ENCODE measurements around the gene SPP1. TPM values are rescaled to one million over a fixed set of nuclear protein-coding genes. Genes with fewer than 3 reads are reported as not detected.

Gene SPP1
- total RNA-seq, 1 experiment from 2014 or later = not detected

- ChIA-PET POLR2A (ENCODE audit: unreplicated experiment) (no interaction called here), CTCF (no interaction called here)
- TF ChIP-seq EZH2phosphoT487 (IDR thresholded peaks at IDR 0.05; ENCODE audit: borderline replicate concordance, low read length) (no peak), EZH2 (IDR thresholded peaks at IDR 0.05; ENCODE audit: low read length, unreplicated experiment) (no peak)
- TF ChIP-seq, protein P1, sequence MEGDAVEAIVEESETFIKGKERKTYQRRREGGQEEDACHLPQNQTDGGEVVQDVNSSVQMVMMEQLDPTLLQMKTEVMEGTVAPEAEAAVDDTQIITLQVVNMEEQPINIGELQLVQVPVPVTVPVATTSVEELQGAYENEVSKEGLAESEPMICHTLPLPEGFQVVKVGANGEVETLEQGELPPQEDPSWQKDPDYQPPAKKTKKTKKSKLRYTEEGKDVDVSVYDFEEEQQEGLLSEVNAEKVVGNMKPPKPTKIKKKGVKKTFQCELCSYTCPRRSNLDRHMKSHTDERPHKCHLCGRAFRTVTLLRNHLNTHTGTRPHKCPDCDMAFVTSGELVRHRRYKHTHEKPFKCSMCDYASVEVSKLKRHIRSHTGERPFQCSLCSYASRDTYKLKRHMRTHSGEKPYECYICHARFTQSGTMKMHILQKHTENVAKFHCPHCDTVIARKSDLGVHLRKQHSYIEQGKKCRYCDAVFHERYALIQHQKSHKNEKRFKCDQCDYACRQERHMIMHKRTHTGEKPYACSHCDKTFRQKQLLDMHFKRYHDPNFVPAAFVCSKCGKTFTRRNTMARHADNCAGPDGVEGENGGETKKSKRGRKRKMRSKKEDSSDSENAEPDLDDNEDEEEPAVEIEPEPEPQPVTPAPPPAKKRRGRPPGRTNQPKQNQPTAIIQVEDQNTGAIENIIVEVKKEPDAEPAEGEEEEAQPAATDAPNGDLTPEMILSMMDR (conservative IDR thresholded peaks at IDR 0.05; ENCODE audit: low read depth, low read length) = no peak
- Histone ChIP-seq H3K9ac (ENCODE audit: low read length) (no peak overlapping the region), H3K36me3 (ENCODE audit: low read depth, low read length) (no peaks in the 10 kb centered on the region), H4K20me1 (ENCODE audit: low read length) (no peaks in the 10 kb centered on the region), H2AFZ (ENCODE audit: low read length) (no peak overlapping the region), H3K9me3 (ENCODE audit: low read length) (no peaks in the 10 kb centered on the region), H3K27ac (ENCODE audit: low read length) (no peak overlapping the region), H3F3A (ENCODE audit: low read length, unreplicated experiment) (no peaks in the 10 kb centered on the region), H3K4me1 (ENCODE audit: insufficient read depth, low read length) (peaks cover 25% of the 10 kb centered on the region), H3K79me2 (ENCODE audit: low read length) (peaks cover 69% of the 10 kb centered on the region), H3K4me2 (ENCODE audit: low read length) (no peak overlapping the region), H3K27me3 (ENCODE audit: low read length) (no peaks in the 10 kb centered on the region), H3K9me2 (replicated peaks; ENCODE audit: low read length) (no peaks in the 10 kb centered on the region), H3K4me3 (ENCODE audit: low read length) (no peak overlapping the region)
- intact Hi-C loops (cut with micrococcal nuclease) = no loop called here
- no TSS peak for BruUV-seq (replicated peaks)
- DNase-seq = no peak
- ATAC-seq = no peak
Observed at GRCh38 chr4:88015659-88016295, 40.3 kb downstream of the SPP1 start.

DNA sequence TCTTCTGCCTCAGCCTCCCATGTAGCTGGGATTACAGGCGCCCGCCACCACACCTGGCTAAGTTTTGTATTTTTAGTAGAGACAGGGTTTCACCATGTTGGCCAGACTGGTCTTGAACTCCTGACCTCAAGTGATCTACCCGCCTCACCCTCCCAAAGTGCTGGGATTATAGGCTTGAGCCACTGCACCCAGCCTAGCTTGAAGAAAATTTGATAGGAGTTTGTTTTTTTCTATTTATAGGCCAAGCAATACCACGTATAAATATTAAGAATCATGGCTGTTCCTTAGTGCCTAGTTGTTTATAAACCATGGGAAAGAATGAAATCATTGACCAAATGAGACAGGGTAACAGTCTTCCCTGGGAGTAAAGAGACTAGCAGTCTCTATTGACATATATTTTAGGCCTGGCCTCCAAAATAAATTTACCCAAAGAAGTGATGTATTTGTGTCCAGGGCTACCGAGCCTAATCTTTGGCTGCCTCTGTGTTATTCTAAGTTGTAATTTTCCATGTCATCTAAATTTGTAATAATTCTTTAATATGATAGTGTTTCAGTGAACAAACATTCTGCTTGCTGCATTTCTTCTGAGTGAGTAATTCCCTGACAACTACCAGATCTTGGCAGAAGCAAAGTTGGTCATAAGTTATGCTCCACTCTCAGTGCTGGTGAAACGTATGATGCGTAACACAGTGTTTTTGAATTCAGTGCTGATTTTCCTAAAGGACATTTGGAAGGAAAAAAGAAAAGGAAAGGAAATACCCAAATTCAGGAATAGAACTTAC lies 42.2 kb downstream of the SPP1 start:
- no peaks in the 10 kb centered on the region for H3K9me2 ChIP-seq (replicated peaks; ENCODE audit: low read length)
- no peak overlapping the region for H3K4me3 ChIP-seq (ENCODE audit: low read length)
- no peaks in the 10 kb centered on the region for H3K9me3 ChIP-seq (ENCODE audit: low read length)
- peak overlapping the region; percentile 63 for H3K4me2 ChIP-seq (ENCODE audit: low read length)
- H3K79me2 ChIP-seq (ENCODE audit: low read length) = peaks cover 50% of the 10 kb centered on the region
- H2AFZ ChIP-seq (ENCODE audit: low read length) = no peak overlapping the region
- peak overlapping the region; percentile 80 for H3K27ac ChIP-seq (ENCODE audit: low read length)
- no peak overlapping the region for H3K9ac ChIP-seq (ENCODE audit: low read length)
- DNase-seq = peak; percentile 81
- H4K20me1 ChIP-seq (ENCODE audit: low read length) = no peaks in the 10 kb centered on the region
- ATAC-seq = peak; percentile 98
- intact Hi-C loops (cut with micrococcal nuclease) = no loop called here
- CTCF ChIA-PET = no interaction called here
- H3K27me3 ChIP-seq (ENCODE audit: low read length) = no peaks in the 10 kb centered on the region
- no TSS peak for BruUV-seq (replicated peaks)
- no peaks in the 10 kb centered on the region for H3K36me3 ChIP-seq (ENCODE audit: low read depth, low read length)
- TF ChIP-seq, protein P1 (conservative IDR thresholded peaks at IDR 0.05; ENCODE audit: low read depth, low read length) = no peak
- H3F3A ChIP-seq (ENCODE audit: low read length, unreplicated experiment) = no peaks in the 10 kb centered on the region
- peaks cover 22% of the 10 kb centered on the region for H3K4me1 ChIP-seq (ENCODE audit: insufficient read depth, low read length)
- POLR2A ChIA-PET (ENCODE audit: unreplicated experiment) = interaction anchor here (0.7 kb wide), 1 partner anchor 152 kb away, joined by 4 read pairs; no protein-coding TSS in a partner anchor

- DNase-seq = no peak
- intact Hi-C loops (cut with micrococcal nuclease) = no loop called here
- peaks cover 22% of the 10 kb centered on the region for H3K4me1 ChIP-seq (ENCODE audit: insufficient read depth, low read length)
- H3K27me3 ChIP-seq (ENCODE audit: low read length) = no peaks in the 10 kb centered on the region
- H3K36me3 ChIP-seq (ENCODE audit: low read depth, low read length) = no peaks in the 10 kb centered on the region
- H3K4me3 ChIP-seq (ENCODE audit: low read length) = no peak overlapping the region; the same call in 1 of the 2 replicates
- no TSS peak for BruUV-seq (replicated peaks)
- no peaks in the 10 kb centered on the region for H3K9me2 ChIP-seq (replicated peaks; ENCODE audit: low read length)
- peak overlapping the region; percentile 63 for H3K4me2 ChIP-seq (ENCODE audit: low read length)
- H3F3A ChIP-seq (ENCODE audit: low read length, unreplicated experiment) = no peaks in the 10 kb centered on the region
- H3K9ac ChIP-seq (ENCODE audit: low read length) = no peak overlapping the region
- peaks cover 42% of the 10 kb centered on the region for H3K79me2 ChIP-seq (ENCODE audit: low read length)
- ChIA-PET POLR2A (ENCODE audit: unreplicated experiment) (no interaction called here), CTCF (no interaction called here)
- H2AFZ ChIP-seq (ENCODE audit: low read length) = no peak overlapping the region
- ATAC-seq = no peak
- no peak for TF ChIP-seq EZH2 (IDR thresholded peaks at IDR 0.05; ENCODE audit: low read length, unreplicated experiment)
- TF ChIP-seq EZH2phosphoT487 (IDR thresholded peaks at IDR 0.05; ENCODE audit: borderline replicate concordance, low read length) = no peak
- TF ChIP-seq, protein P1 (conservative IDR thresholded peaks at IDR 0.05; ENCODE audit: low read depth, low read length) = no peak
- no peaks in the 10 kb centered on the region for H4K20me1 ChIP-seq (ENCODE audit: low read length)
- H3K9me3 ChIP-seq (ENCODE audit: low read length) = no peaks in the 10 kb centered on the region
- H3K27ac ChIP-seq (ENCODE audit: low read length) = peak overlapping the region; percentile 80
Observed at GRCh38 chr4:88018466-88018865, 43.0 kb downstream of the SPP1 start.
